Mesothelial cell of epicardium (in vitro differentiated cells): ENCODE measurements around the gene SLC6A13. TPM values are rescaled to one million over a fixed set of nuclear protein-coding genes. Genes with fewer than 3 reads are reported as not detected.

Source experiments
- DNase-seq, 2 experiments: peaks; one replicate each; pipeline ENCODE4 v3.0.0; 2021; ENCODE audit warnings: low spot score in 2 of 2; ENCODE audit not compliant: unreplicated experiment in 2 of 2
- H3K27ac Mint-ChIP-seq: 2 replicates; pipeline ENCODE4 v1.8.0; 2021; ENCODE audit warnings: mixed read lengths
- H3K27me3 Mint-ChIP-seq: 2 replicates; pipeline ENCODE4 v1.8.0; 2021; ENCODE audit warnings: low read depth, mixed read lengths
- H3K36me3 Mint-ChIP-seq: 2 replicates; pipeline ENCODE4 v1.8.0; 2021; ENCODE audit warnings: mixed read lengths
- H3K4me1 Mint-ChIP-seq: 2 replicates; pipeline ENCODE4 v1.8.0; 2021; ENCODE audit warnings: mixed read lengths
- H3K4me3 Mint-ChIP-seq: 2 replicates; pipeline ENCODE4 v1.8.0; 2021; ENCODE audit warnings: mild to moderate bottlenecking, moderate library complexity, mixed read lengths
- H3K9me3 Mint-ChIP-seq: 2 replicates; pipeline ENCODE4 v1.8.0; 2021; ENCODE audit warnings: mixed read lengths
- CTCF ChIP-seq: fragments of 200-600 bp; sonication (generic); IDR thresholded peaks from one replicate; pipeline ENCODE4 v1.5.0; 2021; ENCODE audit warnings: antibody characterized with exemption; ENCODE audit not compliant: unreplicated experiment
- total RNA-seq: library from RNA; stranded (reverse); gene quantifications from 3 replicates; pipeline ENCODE4 v1.2.1, GENCODE V29; 2021

The SLC6A13 gene
- total RNA-seq, 1 donor from 2014 or later: 1.2 TPM

GRCh38 chr12:254912-255311 lies 7.7 kb downstream of the SLC6A13 start:
- Mint-ChIP-seq H3K36me3 (no peaks in the 10 kb centered on the region), H3K9me3 (no peaks in the 10 kb centered on the region), H3K4me3 (no peak overlapping the region), H3K27me3 (peaks cover 51% of the 10 kb centered on the region), H3K4me1 (peaks cover 12% of the 10 kb centered on the region), H3K27ac (no peak overlapping the region)
- no peak for DNase-seq
- TF ChIP-seq CTCF: no peak

GRCh38 chr12:254039-254438 lies 8.6 kb downstream of the SLC6A13 start:
- peaks cover 50% of the 10 kb centered on the region for H3K27me3 Mint-ChIP-seq
- peaks cover 2% of the 10 kb centered on the region for H3K9me3 Mint-ChIP-seq
- no peaks in the 10 kb centered on the region for H3K36me3 Mint-ChIP-seq
- H3K4me3 Mint-ChIP-seq: no peak overlapping the region
- no peak overlapping the region for H3K27ac Mint-ChIP-seq
- H3K4me1 Mint-ChIP-seq: peaks cover 12% of the 10 kb centered on the region
- TF ChIP-seq CTCF: no peak
- DNase-seq: no peak

- Mint-ChIP-seq H3K9me3 (peaks cover 7% of the 10 kb centered on the region), H3K36me3 (no peaks in the 10 kb centered on the region), H3K27me3 (peaks cover 46% of the 10 kb centered on the region), H3K27ac (no peak overlapping the region), H3K4me1 (peaks cover 12% of the 10 kb centered on the region), H3K4me3 (no peak overlapping the region)
- DNase-seq: no peak
- TF ChIP-seq CTCF: no peak
Observed at GRCh38 chr12:253116-253831, 9.4 kb downstream of the SLC6A13 start.

DNA sequence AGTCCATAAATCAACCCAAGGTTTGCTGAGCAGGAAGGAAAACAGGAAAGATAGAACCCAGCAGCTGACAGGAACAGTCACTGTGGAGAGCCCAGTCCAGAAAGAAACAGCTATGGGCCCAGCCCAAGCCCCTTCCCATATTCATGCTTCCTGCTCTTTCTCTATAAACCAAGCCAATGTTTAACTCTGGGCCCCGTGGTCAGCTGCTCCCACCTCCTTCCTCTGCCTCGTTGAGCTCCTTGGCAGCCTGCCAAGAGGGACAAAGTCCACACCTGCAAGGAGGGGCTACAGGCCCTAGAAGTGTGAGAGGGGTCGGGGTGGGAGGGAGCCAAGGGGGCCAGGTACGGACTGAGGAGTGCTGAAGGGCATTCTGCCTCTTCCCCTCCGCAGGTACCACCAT lies 10.0 kb downstream of the SLC6A13 start:
- H3K36me3 Mint-ChIP-seq: no peaks in the 10 kb centered on the region
- no peak for DNase-seq
- peaks cover 12% of the 10 kb centered on the region for H3K4me1 Mint-ChIP-seq
- H3K4me3 Mint-ChIP-seq: no peak overlapping the region
- peaks cover 13% of the 10 kb centered on the region for H3K9me3 Mint-ChIP-seq
- no peak for TF ChIP-seq CTCF
- peaks cover 40% of the 10 kb centered on the region for H3K27me3 Mint-ChIP-seq
- no peak overlapping the region for H3K27ac Mint-ChIP-seq

- peaks cover 2% of the 10 kb centered on the region for H3K4me1 Mint-ChIP-seq
- no peak for TF ChIP-seq CTCF
- peaks cover 25% of the 10 kb centered on the region for H3K27me3 Mint-ChIP-seq
- H3K36me3 Mint-ChIP-seq: peaks cover 2% of the 10 kb centered on the region
- H3K9me3 Mint-ChIP-seq: peaks cover 26% of the 10 kb centered on the region
- H3K27ac Mint-ChIP-seq: no peak overlapping the region
- H3K4me3 Mint-ChIP-seq: no peak overlapping the region
- no peak for DNase-seq
Observed at GRCh38 chr12:247271-247670, 15.4 kb downstream of the SLC6A13 start.
